GM21529 (cell line): Measurements from ENCODE around the gene CLEC10A.
"Not testable (repeated sequence)": the region's sequence is repeated elsewhere in the genome, so short reads cannot be mapped to it uniquely, and the experiment has no call there.

Source experiments
- ATAC-seq: cut with Tn5 transposase; IDR thresholded peaks from one replicate; pipeline ENCODE4 v1.9.1; 2021; ENCODE audit not compliant: unreplicated experiment

The CLEC10A gene

GRCh38 chr17:7078711-7079110 is 1.3 kb downstream of the CLEC10A start:
- ATAC-seq: no peak

DNA sequence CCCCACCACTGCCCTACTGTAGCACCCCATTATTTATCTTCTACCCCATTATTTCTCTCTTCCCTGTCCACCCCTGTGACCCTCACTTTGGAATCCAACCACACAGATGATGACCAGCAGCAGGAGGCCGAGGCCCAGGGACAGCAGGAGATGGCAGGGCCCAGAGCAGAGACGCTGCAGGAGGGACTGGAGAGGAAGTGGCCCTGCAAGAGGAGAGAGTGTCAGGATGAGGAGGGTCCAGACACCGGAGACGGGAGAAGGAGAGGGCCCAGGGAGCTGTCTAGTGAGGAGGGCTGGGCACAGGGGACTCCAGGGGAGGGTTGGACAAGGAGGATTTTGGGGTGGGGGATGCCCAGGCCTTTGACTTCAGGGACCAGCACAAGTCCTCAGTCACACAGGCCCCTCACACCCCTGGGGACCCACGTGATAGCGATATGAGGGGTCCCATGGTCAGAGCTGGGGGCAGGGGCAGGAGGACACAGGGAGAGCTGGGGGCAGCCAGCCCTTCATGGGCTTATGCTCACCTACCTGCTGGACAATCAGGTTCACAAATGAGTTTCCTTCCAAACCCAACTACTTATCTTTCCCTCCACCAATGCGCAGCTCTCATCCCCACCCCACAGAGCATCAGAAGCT is 2.0 kb downstream of the CLEC10A start:
- ATAC-seq: no peak

- ATAC-seq: no peak
Measured at GRCh38 chr17:7074931-7075330, 5.1 kb downstream of the CLEC10A start.

DNA sequence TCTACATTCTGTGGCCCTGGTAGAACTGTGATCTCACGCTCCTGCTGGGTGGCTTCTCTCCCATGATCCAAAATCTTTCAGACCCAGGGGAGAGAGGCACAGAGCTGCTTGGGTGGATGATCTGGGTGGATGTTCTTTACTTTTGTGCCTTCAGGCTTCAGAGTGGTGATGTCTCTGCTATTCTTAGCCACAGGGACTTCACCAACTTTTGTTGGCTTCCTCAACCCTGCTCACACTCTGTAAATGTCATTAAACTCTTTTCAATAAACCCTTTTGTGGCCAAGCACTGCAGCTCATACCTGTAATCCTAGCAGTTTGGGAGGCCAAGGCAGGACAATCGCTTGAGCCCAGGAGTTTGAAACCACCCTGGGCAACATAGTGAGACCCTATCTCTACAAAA is 7.6 kb downstream of the CLEC10A start:
- no peak for ATAC-seq

DNA sequence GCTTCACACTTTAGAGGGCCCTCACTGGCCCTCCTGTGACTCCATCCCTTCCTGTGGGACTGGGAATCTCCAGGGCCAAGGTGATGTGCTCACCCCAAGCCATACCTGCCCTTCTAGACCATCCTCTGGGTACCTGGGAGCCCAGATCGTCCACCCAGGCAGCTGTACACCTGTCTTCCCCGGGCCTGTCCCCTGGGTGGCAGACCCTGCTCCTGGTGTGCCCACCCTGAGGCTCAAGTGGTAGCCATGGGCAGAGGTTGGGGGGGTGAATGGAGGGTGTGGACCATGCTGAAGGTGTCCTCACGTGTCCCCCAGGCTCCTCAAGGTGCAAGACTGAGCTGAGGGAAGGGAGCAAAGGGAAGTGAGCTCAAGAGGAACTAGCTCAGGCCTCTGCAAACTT is 9.3 kb downstream of the CLEC10A start:
- ATAC-seq: no peak

GRCh38 chr17:7068268-7068667 is 11.8 kb downstream of the CLEC10A start:
- ATAC-seq: no peak

- ATAC-seq: no peak
Measured at GRCh38 chr17:7067198-7067597, 12.9 kb downstream of the CLEC10A start.

DNA sequence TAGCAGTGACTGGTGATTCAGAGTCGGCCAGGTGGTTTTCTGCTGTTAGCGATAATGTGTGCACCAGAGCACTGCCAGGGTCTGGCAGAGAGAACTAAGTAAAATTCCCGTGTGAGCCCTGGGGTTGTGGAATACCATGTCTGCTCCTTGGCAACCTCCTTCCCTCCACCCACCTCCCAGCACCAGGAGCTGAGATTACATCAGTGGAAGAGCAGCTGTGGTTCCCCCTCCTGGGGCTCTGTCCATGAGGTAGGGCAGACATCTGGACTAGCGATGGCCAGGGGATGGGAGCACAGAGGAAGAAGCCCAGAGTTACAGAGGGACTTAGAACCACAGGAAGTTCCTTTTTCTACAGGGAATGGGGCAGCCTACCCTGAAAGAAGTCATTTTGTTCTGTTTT is 15.8 kb downstream of the CLEC10A start:
- no peak for ATAC-seq

DNA sequence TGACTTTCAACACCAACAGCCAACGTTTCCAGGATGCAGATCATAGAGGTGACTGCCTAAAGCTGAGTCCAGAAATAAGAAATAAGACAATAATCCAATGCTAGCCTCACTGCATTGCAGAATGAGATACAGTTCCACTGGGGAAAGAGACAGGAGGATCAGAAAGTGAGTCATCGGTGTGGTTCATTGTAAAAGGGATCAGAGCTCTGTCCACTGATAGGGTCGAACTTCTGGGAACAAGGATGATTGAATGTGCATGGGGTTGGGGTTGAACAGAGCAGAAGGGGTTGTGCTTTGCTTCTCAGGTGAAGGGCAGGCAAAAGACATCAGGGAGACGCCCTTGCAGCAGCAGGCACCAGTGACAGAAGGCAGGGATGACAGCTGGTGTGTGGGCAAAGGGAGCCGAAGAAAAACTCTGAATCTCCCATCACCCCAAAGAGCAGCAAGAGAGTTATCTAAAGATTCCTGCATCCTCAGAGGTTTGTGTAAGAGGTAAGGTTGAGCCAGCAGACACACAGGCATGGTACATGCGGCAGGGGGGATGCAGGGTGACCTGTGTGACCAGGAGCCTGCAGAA is 16.4 kb downstream of the CLEC10A start:
- ATAC-seq: no peak

DNA sequence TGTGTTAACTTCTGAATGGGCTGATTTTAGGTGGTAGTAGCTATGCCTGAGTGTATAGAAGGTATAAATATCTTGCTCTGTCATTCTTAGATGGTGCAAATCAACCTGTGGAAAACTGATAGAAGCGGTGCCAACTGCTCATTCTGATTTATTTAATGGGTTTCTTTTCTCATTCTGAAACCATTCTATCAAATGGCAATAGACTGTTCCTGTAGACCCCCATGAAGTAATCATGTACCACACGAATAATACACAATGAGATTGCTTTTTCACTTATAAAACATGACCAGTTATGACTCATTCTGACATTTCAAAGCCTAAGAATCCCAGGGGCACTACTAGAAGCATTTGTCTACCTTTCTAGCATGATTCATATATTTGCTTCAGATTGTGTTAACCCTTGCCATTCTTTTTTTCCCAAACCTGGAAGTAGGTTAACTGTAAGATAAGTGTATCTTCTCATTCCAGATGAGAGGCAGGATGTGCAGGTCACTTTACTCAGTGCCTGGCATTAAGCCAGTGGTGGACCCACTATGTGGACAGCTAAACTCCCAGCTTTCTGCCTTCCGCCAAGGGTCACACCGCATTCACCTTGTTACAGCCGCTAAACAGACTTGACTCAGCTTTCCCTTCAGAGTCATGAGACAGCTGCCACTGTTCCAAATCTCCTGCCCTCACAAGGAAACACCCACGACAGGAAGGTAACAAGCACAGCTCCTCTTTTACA is 19.7 kb downstream of the CLEC10A start:
- no peak for ATAC-seq

DNA sequence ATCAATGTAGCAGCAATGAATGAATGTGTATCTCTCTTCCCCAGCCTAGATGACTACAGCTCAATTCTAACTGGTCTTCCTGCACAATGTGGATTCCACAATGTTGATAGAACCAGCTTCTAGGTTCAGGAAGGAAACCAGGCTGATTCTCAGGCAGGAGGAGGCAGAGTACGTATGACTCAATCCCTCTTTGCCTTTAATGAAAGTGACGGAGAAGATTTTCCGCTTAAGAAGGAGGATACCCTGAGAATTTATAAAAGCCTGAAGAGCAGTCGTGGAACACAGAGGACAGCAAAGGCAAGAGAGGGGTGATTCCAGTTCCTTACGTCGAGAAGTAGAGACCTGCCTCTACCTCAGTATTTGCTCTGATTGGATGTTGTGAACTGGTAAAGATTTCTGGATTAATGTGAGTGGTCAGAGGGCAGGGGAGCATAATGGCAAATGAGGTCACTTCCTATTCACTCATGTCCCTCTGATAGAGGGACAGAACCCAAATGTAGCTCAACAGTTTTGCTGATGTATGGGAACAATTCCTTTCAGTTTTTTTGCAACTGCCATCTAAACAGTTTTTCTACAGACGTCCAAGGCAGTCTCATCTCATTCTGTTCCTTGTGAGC is 21.1 kb downstream of the CLEC10A start:
- ATAC-seq: no peak

DNA sequence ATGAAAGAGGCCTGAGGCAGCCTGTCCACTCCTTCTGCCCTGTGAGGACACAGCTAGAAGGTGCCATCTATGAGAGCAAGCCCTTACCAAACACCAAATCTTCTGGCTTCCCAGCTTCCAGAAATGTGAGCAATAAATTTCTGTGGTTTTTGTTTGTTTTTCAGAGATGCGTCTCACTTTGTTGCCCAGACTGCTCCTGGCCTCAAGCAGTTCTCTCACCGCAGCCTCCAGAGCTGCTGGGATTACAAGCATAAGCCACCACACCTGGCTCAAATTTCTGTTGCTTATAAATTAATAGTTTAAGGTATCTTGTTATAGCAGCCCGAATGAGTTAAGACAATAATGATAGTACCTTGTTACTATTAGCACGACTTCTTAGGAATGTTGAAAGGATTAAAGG is 23.7 kb downstream of the CLEC10A start:
- no peak for ATAC-seq

GRCh38 chr17:7050583-7050982 is 29.5 kb downstream of the CLEC10A start:
- ATAC-seq: not testable (repeated sequence)

GRCh38 chr17:7048968-7049367 is 31.1 kb downstream of the CLEC10A start:
- ATAC-seq: no peak

DNA sequence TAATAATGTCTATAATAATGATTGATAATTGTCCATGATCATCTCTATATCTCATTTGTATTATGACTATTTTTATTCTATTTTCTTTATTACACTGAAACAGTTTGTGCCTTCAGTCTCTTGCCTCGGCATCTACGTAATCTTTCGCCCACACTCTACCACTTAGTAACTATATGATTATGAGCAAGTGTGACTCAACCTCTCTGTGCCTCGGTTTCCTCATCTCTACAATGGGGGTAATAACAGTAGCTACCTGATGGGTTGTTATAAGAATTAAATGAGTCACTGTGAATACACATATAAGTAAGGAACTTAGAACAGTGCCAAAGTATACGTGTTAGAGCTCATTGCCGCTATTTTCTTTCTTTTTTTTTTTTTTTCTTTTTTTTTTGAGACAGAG is 32.5 kb downstream of the CLEC10A start:
- no peak for ATAC-seq

GRCh38 chr17:7046725-7047397 is 33.2 kb downstream of the CLEC10A start:
- ATAC-seq: not testable (repeated sequence)

- ATAC-seq: no peak
Measured at GRCh38 chr17:7046127-7046724, 33.8 kb downstream of the CLEC10A start.

DNA sequence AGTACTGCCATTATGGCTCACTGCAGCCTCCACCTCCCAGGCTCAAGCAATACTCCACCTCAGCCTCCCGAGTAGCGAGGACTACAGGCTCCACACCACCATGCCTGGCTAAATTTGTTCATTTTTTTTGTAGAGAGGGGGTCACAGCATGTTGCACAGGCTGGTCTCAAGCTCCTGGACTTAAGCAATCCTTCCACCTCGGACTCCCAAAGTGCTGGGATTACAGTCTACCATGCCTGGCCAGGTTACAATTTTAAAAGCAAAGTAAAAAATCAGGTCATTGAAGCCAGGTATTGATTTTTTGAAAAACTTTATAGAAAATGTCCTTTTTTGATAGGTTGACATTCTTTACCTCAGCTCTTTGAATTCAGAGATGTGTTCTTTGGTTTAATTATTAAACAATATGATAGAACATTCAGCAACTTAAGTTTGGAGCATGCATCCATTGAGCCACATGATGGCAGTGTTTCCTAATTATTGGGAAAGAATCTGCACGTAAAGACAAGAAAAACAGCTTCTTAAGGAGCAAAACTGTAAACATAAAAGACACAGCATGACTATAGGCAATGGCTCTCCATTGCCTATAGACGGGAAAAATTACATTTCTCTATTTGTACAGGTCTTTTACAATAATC is 34.4 kb downstream of the CLEC10A start:
- no peak for ATAC-seq

DNA sequence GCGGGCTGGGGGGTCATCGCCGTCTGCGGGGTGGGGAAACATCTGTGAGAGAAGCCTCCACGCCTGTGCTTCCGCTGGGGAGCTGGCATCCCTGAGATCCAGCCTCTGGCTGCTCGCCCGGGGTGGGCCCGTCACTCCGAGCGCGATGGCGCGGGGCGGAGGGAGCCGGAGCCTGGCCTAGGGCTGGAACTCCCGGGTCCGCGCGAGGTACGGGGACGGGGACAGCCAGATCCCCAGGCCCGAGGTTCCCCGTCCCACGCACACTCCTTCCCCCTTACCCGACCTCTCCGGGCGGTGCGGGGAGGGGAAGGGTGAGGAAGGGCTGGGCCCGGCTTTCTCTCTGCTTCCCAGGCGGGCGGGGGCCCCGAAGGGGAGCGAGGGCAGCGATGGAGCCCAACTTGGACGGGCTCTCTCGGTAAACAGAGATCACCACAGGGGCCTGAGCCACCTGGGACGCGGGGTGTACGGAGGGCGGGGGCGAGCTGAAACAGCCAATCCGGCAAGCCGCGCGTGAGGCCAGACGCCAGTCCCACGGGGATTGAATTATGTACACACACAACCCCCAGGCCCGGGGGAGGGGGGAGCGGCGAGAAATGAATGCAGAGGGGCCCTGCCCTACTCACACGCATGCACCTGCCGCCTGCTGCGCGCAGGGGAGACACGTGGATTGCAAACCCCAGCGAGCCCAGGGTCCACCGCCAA is 36.4 kb downstream of the CLEC10A start, which contains the start of gene SLC16A11:
Gene SLC16A11 (minus strand): TSS at position 596 of the 702 bp plus-strand sequence. CDS start 579 bp downstream, at position 17.
- no peak for ATAC-seq

GRCh38 chr17:7043182-7043496 is 36.9 kb downstream of the CLEC10A start:
- ATAC-seq: no peak
